NCI-H2227 (cell line): ENCODE measurements around the gene CEP57L1.
"Not testable (repeated sequence)": the region's sequence is repeated elsewhere in the genome, so short reads cannot be mapped to it uniquely, and the experiment has no call there.

Source experiments
- DNase-seq: peaks from one replicate; lab custom pipeline; 2025; ENCODE audit not compliant: unreplicated experiment; lab: John Stamatoyannopoulos, UW

CEP57L1 gene

DNA sequence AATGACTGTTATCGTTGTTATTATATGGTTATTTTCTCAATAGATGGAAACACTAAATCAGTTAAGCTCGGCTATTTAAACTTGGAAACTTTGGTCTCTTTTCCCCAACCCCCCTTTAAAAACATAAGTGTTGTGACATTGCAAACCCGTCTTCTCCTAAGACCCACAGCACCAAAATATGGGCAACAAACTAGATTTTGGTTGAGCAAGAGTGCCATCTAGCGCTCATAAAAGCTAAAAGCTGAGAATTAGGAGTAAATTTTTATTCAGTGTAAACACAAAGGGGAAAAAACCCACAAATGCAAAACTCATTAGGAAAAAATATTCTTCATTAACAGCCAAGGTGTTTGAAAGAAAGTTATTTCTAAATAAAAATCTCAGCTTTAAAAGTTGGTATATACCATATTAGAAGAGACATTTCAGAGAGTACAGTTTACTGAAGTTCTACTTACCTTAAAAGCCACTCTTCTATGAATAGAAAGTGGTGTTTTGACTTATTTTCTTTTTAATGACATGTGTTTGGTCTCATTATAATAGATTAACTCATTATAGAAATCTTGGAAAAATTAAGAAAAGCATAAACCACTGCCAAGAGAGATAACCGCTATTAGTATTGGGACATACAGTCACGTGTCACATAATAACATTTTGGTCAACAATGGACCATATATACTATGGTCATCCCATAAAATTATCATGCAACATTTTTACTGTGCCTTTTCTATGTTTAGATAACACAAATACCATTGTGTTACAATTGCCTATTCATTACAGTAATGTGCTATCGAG, 21.8 kb upstream of the CEP57L1 start:
- peak; percentile 73 for DNase-seq

DNA sequence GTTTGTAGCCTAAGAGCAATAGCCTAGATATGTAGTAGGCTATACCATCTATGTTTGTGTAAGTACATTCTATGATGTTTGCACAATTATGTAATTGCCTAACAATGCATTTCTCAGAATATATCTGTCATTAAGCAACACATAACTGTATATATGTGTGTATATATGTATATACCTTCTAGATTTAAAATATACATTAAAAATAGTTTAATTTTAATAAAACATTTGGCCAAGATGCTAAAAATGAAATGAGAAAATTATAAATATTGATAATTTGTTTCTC, 21.2 kb upstream of the CEP57L1 start:
- no peak for DNase-seq

DNA sequence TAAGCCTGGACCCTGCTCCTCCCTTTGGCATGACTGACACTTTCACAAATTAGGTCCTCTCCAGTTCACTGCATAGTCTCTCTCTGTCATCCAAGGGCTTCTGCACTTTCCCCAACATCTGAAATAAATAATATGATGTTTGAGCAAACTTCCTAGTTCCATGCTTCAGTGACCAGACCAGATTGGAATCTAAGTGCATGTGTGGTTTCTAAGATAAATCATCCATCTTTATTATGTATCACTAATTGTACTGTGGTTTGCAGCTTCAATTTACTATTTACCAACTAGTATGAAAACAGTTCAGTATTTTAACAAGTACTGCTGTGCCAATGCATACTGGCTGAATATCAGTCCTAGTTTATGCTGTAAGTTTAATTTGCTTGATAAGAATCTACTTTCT, 19.4 kb upstream of the CEP57L1 start:
- no peak for DNase-seq

- no peak for DNase-seq
Observed at GRCh38 chr6:109076377-109076776, 18.9 kb upstream of the CEP57L1 start.

GRCh38 chr6:109079981-109080380, 15.3 kb upstream of the CEP57L1 start:
- peak; percentile 6 for DNase-seq

DNA sequence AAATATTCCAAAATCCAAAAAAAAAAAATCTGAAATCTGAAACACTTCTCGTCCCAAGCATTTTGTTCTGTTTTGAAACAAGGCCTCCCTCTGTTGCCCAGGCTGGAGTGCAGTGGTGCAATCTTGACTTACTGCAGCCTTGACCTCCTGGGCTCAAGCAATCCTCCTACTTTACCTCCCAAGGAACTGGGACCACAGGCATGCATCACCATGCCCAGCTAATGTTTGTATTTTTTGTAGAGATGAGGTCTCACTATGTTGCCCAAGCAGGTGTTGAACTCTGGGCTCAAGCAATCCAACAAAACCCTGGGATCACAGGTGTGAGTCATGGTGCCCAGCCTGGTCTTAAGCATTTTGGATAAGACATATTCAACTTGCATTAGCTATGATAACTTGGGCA, 14.3 kb upstream of the CEP57L1 start:
- DNase-seq: no peak

DNA sequence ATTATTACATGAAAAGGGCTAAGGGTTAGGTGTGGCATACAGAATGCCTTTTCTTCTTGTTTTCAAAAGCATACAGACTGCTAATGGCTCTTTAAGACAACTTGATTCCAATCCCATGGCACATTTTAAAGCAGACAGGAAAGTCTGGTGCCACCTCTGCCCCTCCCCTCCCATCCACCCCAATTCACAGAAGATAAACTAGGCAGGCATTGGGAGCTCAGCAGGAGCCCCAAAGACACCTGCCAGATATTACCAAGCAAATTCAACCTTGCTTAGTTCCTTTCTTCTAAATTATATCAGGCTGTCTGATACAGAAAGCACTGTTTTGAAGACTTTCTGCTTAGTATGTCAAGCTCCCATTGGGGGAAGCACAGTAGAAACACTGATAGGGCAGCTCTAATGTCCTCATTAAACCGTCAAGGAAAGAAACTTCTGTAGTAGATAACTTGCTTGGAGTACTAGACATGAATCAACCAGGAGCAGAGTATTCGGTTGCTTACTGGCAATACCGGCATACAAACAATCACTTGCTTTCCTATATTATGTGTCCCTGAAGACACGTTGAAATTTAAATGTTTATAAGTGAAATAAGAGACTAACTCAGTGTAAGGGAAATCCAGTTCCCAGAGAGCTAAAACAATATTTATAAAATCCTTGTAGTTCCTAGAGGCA, 13.7 kb upstream of the CEP57L1 start:
- DNase-seq: no peak

DNA sequence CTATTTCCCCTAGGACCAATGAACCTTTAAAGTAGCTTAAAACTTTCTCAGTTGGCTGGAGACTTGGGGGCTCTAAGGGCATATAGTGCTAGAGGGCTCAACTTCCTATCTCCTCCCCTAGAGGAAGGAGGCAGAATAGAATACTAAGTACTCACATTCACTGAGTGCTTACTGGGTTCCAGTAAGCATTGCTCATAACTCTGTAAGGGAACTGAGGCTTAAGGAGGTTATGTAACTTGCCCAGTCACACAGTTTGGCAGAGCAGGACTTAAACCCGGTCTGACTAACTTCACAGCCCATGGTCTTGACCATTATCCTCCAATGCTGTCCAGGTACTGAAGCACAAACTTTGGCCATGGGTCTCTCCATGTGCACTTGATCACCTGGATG, 13.1 kb upstream of the CEP57L1 start:
- DNase-seq: no peak

DNA sequence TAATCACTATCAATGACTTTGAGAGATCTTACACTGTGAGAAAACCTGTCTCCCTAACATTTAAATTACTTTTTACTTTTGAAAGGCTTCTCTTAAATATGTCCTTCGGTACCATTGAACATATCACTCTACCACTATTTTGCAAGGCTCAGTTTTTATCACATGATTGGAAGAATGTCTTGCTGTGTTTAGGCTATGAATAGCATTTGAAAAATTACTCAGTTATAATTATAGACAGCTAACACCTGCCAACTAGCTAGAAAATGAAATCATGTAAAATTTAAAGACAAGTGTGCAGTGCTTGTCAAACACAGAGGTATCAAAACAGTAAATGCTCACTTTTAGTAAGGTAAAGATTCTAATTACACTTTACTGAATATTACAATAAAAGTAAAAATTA, 11.7 kb upstream of the CEP57L1 start:
- DNase-seq: no peak

GRCh38 chr6:109084146-109084545, 11.2 kb upstream of the CEP57L1 start:
- not testable (repeated sequence) for DNase-seq

DNA sequence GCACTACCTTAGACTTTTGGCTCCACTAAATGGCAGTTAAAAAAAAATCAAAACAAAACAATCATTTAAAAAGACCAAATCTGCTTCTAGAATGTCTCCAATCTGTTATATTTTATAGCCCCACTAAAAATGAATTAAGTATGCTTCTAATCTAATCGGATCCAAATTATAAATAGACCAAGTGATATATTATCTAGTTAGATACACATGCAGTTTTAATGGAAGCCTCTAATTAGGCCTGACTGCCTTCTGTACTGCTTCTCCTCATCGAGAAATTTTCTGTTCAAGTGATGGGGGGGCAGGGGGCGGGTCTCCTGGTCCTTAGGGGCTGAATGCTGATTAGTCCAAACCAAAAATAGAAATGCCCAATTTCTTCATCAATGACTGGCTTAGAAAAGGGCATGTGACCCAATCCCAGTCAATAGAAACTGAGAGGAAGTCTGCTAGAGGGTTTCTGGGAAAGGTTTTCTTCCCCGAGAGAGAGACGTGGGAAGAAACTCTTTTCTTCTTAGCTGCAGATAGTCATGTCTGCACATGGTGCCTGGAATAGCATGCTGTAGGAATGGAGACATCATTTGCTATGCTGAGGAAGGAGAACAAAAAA, 7.5 kb upstream of the CEP57L1 start:
- DNase-seq: peak; percentile 70

DNA sequence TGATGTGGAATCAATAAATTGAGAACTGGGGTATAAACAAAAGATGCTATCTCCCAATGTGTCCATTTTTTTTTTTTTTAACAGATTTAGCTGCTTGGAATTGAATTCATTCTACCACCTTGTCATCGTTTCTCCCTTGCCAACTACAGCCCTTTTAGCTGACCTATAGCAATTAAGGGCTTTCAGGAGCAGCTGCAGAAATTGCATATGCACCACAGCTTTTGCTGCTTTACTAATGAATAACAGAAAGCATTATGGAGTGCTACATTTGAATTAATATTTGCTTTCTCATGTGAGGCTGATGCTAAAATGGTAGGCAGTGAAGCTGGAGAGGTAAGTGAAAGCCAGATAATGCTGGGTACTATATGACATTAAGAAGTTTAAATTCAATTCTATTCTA, 6.3 kb upstream of the CEP57L1 start:
- DNase-seq: no peak

GRCh38 chr6:109091314-109092024, 3.8 kb upstream of the CEP57L1 start:
- DNase-seq: no peak

- DNase-seq: no peak
Observed at GRCh38 chr6:109092074-109092473, 3.2 kb upstream of the CEP57L1 start.

DNA sequence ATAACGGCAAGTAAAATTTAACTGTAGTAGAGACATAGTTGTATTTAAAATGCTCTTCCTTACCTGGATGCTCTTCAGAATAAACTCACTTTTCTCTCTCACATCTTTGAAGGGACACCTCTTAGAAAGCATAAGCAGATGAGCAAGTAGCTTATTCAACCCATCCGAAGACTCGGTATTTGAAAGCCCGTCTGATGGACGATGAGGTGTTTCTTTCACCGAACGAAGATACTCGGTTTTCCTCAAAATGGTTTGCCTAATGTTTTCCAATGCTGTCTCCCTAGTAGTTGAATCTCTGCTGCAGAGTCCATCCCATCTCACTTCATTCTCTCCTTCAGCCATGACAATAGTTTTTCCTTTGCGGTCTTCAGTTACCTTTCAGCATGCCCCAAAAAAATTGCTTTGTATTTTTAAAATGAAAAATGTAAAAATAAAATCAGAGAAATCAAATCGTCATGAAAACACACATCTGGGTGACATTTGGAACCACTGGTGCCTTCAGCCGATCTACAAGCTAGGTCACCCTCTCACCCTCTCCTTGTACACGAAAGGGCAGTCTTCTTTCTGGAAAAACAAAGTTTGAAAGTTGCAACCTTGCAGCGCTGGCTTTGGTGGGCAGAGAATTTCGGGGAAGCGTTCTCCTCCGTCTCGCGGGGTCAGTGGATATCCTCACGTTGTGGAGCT, 1.4 kb upstream of the CEP57L1 start:
- DNase-seq: no peak

DNA sequence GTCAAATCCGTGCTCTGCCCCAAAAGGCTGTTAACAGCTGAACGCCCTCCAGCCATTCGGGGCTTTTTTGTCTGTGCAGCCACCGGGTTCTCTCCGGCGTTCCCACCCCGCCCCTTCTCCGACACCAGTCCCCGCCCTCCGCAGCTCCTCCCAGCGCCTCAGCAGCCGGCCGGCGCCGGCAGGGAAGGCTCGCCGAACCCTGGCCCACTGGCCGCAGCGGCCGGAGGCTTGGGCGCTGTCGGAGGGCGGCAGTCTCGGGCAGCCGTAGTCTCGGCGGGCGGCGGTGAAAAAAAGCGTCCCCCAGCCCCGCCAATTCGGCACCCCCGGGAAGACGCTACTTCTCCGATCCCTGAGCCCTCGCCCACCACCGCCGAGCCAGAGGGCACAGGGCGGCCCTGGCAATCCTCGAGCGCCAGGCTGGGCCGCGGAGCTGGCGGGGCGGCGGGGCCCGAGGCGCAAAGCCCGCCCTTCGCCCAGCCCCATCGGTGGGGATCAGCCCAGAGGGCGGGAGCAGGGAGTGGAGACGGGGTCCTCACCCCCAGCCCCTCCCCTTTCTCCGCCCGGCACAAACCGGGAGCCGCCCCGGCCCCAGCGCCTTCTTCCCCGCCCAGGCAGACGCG, 781 bp upstream of the CEP57L1 start, which contains the start of gene SESN1:
Gene SESN1, minus strand, starts transcription at position 431 of the 620 bp plus-strand sequence. CDS start 773 bp downstream, outside the sequence.
- peak; percentile 87 for DNase-seq

DNA sequence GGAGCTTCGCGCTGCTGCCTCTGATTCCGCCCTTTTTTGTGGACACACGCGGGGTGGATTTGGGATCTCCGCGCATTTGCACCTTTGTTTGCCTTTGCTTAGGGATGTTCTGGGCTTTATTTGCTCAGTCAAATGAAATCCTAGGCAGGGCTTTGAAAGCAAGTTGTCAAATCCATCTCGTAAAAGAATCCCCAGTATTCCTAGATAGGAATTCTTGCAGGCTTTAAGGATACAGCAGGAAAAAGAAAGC, 453 bp downstream of the CEP57L1 start:
- no peak for DNase-seq

DNA sequence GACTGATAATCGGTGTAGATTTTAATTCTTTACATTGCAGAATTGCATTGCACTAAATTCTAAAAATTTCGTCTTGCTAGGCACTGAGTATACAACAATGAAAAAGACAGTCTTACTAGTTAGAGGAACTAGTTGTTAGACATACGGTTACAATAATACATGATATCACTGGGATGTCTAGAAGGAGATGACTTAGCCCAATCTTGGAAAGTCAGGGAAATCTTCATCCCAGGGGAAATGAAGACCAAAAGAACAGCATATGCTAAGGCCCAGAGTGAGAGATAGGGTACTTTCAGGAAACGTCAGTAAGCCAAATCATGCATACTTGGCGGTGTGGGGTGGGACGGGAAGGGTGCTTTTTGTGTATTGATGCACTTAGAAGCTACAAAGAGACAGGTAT, 901 bp downstream of the CEP57L1 start:
- no peak for DNase-seq

DNA sequence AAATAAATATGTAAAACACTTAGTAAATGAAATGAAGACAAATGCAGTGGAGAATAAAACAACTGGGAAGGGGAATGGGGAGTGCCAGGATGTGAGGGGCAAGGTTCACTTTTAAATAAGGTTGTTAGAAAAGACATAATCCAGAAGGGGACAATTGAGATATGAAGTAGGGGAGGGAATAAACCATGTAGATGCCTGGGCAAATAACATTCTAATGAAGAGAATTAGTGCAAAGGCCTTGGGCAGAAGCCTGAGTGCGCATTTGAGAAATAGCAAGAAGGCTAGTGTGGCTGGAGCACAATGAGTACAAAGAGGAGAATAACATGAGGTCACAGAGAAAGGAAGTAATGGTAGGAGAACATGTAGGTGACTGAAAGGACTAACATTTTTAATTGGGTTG, 2.4 kb downstream of the CEP57L1 start:
- DNase-seq: no peak

GRCh38 chr6:109102762-109103161, 7.5 kb downstream of the CEP57L1 start:
- no peak for DNase-seq

DNA sequence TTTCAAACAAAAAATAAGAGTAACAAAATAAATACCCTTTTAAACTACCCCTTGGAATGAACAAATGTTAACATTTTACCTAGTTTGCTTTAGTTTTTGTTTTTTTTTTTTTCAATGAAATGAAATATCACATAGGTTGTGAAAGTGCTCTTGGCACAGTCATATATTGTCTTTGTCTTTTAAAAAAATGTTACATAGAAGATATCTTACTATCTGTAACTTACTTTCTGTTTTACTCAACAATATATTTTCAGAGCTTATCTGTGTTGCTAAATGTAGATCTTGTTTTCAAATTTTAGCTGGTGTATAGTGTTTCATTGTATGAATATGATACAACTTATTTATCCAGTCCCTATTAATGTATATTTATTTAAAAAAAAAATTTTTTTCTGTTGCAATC, 8.6 kb downstream of the CEP57L1 start:
- DNase-seq: no peak
